HL-60 (cell line): ENCODE results near the gene INVS.

Experiments used
- GABPA ChIP-seq: IDR thresholded peaks from 2 replicates; pipeline ENCODE4 v1.6.1; 2012; ENCODE audit warnings: low read depth
- POLR2AphosphoS5 ChIP-seq: IDR thresholded peaks from 2 replicates; pipeline ENCODE4 v1.6.1; 2012; ENCODE audit warnings: low read depth
- SPI1 ChIP-seq: IDR thresholded peaks from 2 replicates; pipeline ENCODE4 v1.6.1; 2012; ENCODE audit warnings: low read depth, mild to moderate bottlenecking, borderline replicate concordance
- TF ChIP-seq, protein P1 (sequence below): IDR thresholded peaks from one replicate; pipeline ENCODE4 v1.5.1; 2011; ENCODE audit warnings: low read length, control low read depth, inconsistent platforms; ENCODE audit not compliant: insufficient read depth
- TF ChIP-seq, protein P2 (sequence below): IDR thresholded peaks from 2 replicates; pipeline ENCODE4 v1.6.1; 2012; ENCODE audit warnings: low read depth; ENCODE audit not compliant: insufficient replicate concordance

DNA sequence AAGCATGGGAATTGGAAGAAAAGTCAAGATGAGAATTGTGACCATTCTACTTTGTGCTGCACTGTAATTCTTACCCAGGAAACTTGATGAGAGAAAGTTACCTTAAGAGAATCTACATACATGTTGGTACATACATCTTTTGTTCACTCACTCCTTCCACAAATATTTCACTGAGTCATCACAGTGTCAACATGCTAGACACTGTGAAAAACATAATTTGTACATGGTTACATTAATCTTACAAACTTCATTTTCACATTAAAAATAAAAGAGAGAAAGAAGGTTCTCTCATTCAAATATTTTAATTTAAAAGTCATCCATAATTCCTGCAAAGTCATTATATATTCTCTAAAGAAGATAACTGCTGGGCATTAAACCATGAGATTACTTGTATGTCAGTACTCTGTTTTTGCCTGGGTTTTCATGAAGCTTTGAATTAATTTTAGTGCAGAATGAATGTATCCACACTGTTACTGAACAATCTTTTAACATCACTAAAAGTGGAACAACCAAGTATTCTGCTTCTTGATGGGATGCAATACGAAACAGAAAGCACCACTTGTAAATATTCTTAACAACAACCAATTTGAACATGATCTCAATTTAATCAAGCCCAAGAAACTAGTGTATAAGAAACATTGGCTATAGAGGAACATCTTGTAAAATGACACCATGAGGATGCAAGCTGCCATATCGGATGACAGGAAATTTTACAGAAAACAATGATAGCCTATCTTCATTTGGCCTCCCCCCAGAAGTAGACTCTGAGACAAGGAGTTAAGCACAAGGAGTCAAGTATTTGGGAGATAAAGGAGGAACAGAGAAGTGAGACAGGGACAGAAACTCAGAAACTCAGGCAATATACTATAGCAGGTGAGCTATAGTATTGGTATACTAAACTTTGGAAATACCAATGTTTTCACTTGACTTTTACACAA lies 28.7 kb upstream of the INVS start:
- TF ChIP-seq, protein P1, sequence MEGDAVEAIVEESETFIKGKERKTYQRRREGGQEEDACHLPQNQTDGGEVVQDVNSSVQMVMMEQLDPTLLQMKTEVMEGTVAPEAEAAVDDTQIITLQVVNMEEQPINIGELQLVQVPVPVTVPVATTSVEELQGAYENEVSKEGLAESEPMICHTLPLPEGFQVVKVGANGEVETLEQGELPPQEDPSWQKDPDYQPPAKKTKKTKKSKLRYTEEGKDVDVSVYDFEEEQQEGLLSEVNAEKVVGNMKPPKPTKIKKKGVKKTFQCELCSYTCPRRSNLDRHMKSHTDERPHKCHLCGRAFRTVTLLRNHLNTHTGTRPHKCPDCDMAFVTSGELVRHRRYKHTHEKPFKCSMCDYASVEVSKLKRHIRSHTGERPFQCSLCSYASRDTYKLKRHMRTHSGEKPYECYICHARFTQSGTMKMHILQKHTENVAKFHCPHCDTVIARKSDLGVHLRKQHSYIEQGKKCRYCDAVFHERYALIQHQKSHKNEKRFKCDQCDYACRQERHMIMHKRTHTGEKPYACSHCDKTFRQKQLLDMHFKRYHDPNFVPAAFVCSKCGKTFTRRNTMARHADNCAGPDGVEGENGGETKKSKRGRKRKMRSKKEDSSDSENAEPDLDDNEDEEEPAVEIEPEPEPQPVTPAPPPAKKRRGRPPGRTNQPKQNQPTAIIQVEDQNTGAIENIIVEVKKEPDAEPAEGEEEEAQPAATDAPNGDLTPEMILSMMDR: no peak
- no peak for TF ChIP-seq POLR2AphosphoS5
- no peak for TF ChIP-seq GABPA
- TF ChIP-seq, protein P2, sequence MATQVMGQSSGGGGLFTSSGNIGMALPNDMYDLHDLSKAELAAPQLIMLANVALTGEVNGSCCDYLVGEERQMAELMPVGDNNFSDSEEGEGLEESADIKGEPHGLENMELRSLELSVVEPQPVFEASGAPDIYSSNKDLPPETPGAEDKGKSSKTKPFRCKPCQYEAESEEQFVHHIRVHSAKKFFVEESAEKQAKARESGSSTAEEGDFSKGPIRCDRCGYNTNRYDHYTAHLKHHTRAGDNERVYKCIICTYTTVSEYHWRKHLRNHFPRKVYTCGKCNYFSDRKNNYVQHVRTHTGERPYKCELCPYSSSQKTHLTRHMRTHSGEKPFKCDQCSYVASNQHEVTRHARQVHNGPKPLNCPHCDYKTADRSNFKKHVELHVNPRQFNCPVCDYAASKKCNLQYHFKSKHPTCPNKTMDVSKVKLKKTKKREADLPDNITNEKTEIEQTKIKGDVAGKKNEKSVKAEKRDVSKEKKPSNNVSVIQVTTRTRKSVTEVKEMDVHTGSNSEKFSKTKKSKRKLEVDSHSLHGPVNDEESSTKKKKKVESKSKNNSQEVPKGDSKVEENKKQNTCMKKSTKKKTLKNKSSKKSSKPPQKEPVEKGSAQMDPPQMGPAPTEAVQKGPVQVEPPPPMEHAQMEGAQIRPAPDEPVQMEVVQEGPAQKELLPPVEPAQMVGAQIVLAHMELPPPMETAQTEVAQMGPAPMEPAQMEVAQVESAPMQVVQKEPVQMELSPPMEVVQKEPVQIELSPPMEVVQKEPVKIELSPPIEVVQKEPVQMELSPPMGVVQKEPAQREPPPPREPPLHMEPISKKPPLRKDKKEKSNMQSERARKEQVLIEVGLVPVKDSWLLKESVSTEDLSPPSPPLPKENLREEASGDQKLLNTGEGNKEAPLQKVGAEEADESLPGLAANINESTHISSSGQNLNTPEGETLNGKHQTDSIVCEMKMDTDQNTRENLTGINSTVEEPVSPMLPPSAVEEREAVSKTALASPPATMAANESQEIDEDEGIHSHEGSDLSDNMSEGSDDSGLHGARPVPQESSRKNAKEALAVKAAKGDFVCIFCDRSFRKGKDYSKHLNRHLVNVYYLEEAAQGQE: no peak
- TF ChIP-seq SPI1: no peak
